HepG2 (cell line): ENCODE results near the gene ABHD1. TPM values are rescaled to one million over a fixed set of nuclear protein-coding genes. Genes with fewer than 3 reads are reported as not detected.

Experiments used
- ATF1 ChIP-seq: IDR thresholded peaks from 2 replicates; pipeline ENCODE4 v1.6.1; 2016; ENCODE audit warnings: mild to moderate bottlenecking, control low read depth
- ATF7 ChIP-seq, 2 experiments: fragments of 450-650 bp in 1 of 2; sonication (generic) in 1 of 2; formaldehyde crosslinking in 1 of 2; IDR thresholded peaks; 2 replicates each; pipeline versions ENCODE4 v1.4.0 to v1.6.1; 2016 to 2020; ENCODE audit warnings: antibody characterized with exemption in 1 of 2, mild to moderate bottlenecking in 1 of 2, missing genetic modification reagents in 1 of 2
- HHEX ChIP-seq: IDR thresholded peaks from 2 replicates; pipeline ENCODE4 v1.6.1; 2016; ENCODE audit warnings: control low read depth
- KDM4B ChIP-seq: sonication (generic); formaldehyde crosslinking; IDR thresholded peaks from 2 replicates; pipeline ENCODE4 v1.4.0; 2020; ENCODE audit warnings: missing genetic modification reagents
- KDM6A ChIP-seq: IDR thresholded peaks from 2 replicates; pipeline ENCODE4 v1.6.1; 2016; ENCODE audit warnings: low read depth
- MAF1 ChIP-seq: sonication (generic); formaldehyde crosslinking; IDR thresholded peaks from 2 replicates; pipeline ENCODE4 v1.5.0; 2020; ENCODE audit warnings: missing genetic modification reagents, borderline replicate concordance
- MTA3 ChIP-seq: sonication (generic); formaldehyde crosslinking; IDR thresholded peaks from 2 replicates; pipeline ENCODE4 v1.4.0; 2020; ENCODE audit warnings: missing genetic modification reagents
- NBN ChIP-seq: fragments of 450-650 bp; conservative IDR thresholded peaks from 2 replicates; pipeline ENCODE4 v1.6.1; 2017
- NFIB ChIP-seq: sonication (generic); formaldehyde crosslinking; IDR thresholded peaks from 2 replicates; pipeline ENCODE4 v1.9.0; 2021; ENCODE audit warnings: missing genetic modification reagents, mild to moderate bottlenecking, borderline replicate concordance
- NR2C2 ChIP-seq: sonication (generic); formaldehyde crosslinking; IDR thresholded peaks from 2 replicates; pipeline ENCODE4 v1.4.0; 2020; ENCODE audit warnings: missing genetic modification reagents, mild to moderate bottlenecking, moderate library complexity, borderline replicate concordance
- POGZ ChIP-seq: sonication (generic); formaldehyde crosslinking; IDR thresholded peaks from 2 replicates; pipeline ENCODE4 v1.4.0; 2020; ENCODE audit warnings: mild to moderate bottlenecking, missing genetic modification reagents
- RBFOX2 ChIP-seq: fragments of 200-400 bp; formaldehyde crosslinking; IDR thresholded peaks from 2 replicates; pipeline ENCODE4 v1.6.1; 2017; ENCODE audit warnings: low read depth, mild to moderate bottlenecking, low read length
- RXRA ChIP-seq: sonication (generic); formaldehyde crosslinking; IDR thresholded peaks from 2 replicates; pipeline ENCODE4 v1.5.1; 2020; ENCODE audit warnings: missing genetic modification reagents
- SIX4 ChIP-seq: sonication (generic); formaldehyde crosslinking; IDR thresholded peaks from 2 replicates; pipeline ENCODE4 v1.4.0; 2020; ENCODE audit warnings: missing genetic modification reagents
- SNAI1 ChIP-seq: sonication (generic); formaldehyde crosslinking; IDR thresholded peaks from 2 replicates; pipeline ENCODE4 v1.5.0; 2020; ENCODE audit warnings: mild to moderate bottlenecking, missing genetic modification reagents, borderline replicate concordance
- THAP9 ChIP-seq: sonication (generic); formaldehyde crosslinking; IDR thresholded peaks from 2 replicates; pipeline ENCODE4; 2020; ENCODE audit warnings: missing genetic modification reagents, mild to moderate bottlenecking, borderline replicate concordance
- ZFP36L1 ChIP-seq: sonication (generic); formaldehyde crosslinking; IDR thresholded peaks from 2 replicates; pipeline ENCODE4 v1.8.0; 2022; ENCODE audit warnings: mild to moderate bottlenecking, missing genetic modification reagents, moderate library complexity
- ZFP90 ChIP-seq: sonication (generic); formaldehyde crosslinking; IDR thresholded peaks from 2 replicates; pipeline ENCODE4 v1.8.0; 2022; ENCODE audit warnings: missing genetic modification reagents, mild to moderate bottlenecking, inconsistent platforms, borderline replicate concordance
- ZNF101 ChIP-seq: sonication (generic); formaldehyde crosslinking; IDR thresholded peaks from 2 replicates; pipeline ENCODE4 v1.4.0; 2020; ENCODE audit warnings: mild to moderate bottlenecking, low read depth, missing genetic modification reagents, borderline replicate concordance
- ZNF292 ChIP-seq: sonication (generic); formaldehyde crosslinking; IDR thresholded peaks from 2 replicates; pipeline ENCODE4 v1.8.1; 2022; ENCODE audit warnings: mild to moderate bottlenecking, low read depth, missing genetic modification reagents, borderline replicate concordance
- ZNF572 ChIP-seq: sonication (generic); formaldehyde crosslinking; IDR thresholded peaks from 2 replicates; pipeline ENCODE4 v1.5.1; 2020; ENCODE audit warnings: mild to moderate bottlenecking, missing genetic modification reagents
- ZNF589 ChIP-seq: sonication (generic); formaldehyde crosslinking; conservative IDR thresholded peaks from 2 replicates; pipeline ENCODE4 v1.8.0; 2022; ENCODE audit warnings: mild to moderate bottlenecking, moderate library complexity, missing genetic modification reagents
- ZNF616 ChIP-seq: sonication (generic); formaldehyde crosslinking; IDR thresholded peaks from 2 replicates; pipeline ENCODE4 v1.5.0; 2020; ENCODE audit warnings: low read depth, mild to moderate bottlenecking, missing genetic modification reagents
- polyA plus RNA-seq, 8 experiments: library from polyadenylated mRNA; depleted of rRNA in 3 of 8; stranded (reverse) in 7 of 8; unstranded in 1 of 8; fragments of >200 nt; fragmentation: Illumina TruSeq in 4 of 8; extraction: Trizol in 4 of 8; gene quantifications; 2 replicates each; pipeline versions ENCODE4 v1.2.1 to v1.2.3, GENCODE V29; 2011 to 2016; ENCODE audit warnings: low read depth in 4 of 8, missing spikeins in 1 of 8, mixed read lengths in 1 of 8; ENCODE audit not compliant: insufficient read depth in 1 of 8
- total RNA-seq, 5 experiments: library from RNA; depleted of rRNA; stranded (reverse); fragments of >200 nt; fragmentation: Illumina TruSeq; extraction: Trizol; gene quantifications; 2 replicates each; pipeline ENCODE4 v1.2.3, GENCODE V29; 2016; ENCODE audit warnings: low read depth in 1 of 5
- TF ChIP-seq, protein P1 (sequence below): sonication (generic); formaldehyde crosslinking; IDR thresholded peaks from 2 replicates; pipeline ENCODE4 v1.8.1; 2023; ENCODE audit warnings: missing genetic modification reagents, inconsistent platforms, borderline replicate concordance
- TF ChIP-seq, protein P2 (sequence below): sonication (generic); formaldehyde crosslinking; IDR thresholded peaks from 2 replicates; pipeline ENCODE4 v1.9.0; 2021; ENCODE audit warnings: missing genetic modification reagents, borderline replicate concordance

ABHD1 gene
- total and polyA plus RNA-seq, 2 of the 13 experiments (the other 11 are each of a cell fraction or from before 2014, with no cell fraction given) = 0.04 to 0.81 TPM

- TF ChIP-seq NR2C2 (CRISPR knock-in tag) (peak; percentile 56; the same call in 1 of the 2 replicates), SNAI1 (CRISPR knock-in tag) (no peak), ZNF101 (CRISPR knock-in tag) (peak; percentile 59; the same call in 1 of the 2 replicates), MAF1 (CRISPR knock-in tag) (no peak), ZFP36L1 (CRISPR knock-in tag) (no peak; the same call in none of the 2 replicates), KDM4B (CRISPR knock-in tag) (no peak), ZNF572 (CRISPR knock-in tag) (0 out of 2 replicates have a peak, but pooled peaks have one; percentile 48), ATF7 (IDR thresholded peaks at IDR 0.05) (no peak), ATF7 (CRISPR knock-in tag; IDR thresholded peaks at IDR 0.05) (no peak), KDM6A (CRISPR knock-in tag) (no peak), HHEX (CRISPR knock-in tag) (no peak), ZNF292 (CRISPR knock-in tag) (no peak), ZNF589 (CRISPR knock-in tag) (peak; percentile 88), ATF1 (no peak), NBN (no peak), NFIB (CRISPR knock-in tag) (no peak), MTA3 (CRISPR knock-in tag) (no peak), RXRA (peak; percentile 15), RBFOX2 (peak; percentile 80), ZFP90 (CRISPR knock-in tag) (peak; percentile 49; the same call in 1 of the 2 replicates), THAP9 (CRISPR knock-in tag) (no peak), SIX4 (CRISPR knock-in tag) (no peak), ZNF616 (CRISPR knock-in tag) (no peak), POGZ (CRISPR knock-in tag) (no peak)
- TF ChIP-seq, protein P1, sequence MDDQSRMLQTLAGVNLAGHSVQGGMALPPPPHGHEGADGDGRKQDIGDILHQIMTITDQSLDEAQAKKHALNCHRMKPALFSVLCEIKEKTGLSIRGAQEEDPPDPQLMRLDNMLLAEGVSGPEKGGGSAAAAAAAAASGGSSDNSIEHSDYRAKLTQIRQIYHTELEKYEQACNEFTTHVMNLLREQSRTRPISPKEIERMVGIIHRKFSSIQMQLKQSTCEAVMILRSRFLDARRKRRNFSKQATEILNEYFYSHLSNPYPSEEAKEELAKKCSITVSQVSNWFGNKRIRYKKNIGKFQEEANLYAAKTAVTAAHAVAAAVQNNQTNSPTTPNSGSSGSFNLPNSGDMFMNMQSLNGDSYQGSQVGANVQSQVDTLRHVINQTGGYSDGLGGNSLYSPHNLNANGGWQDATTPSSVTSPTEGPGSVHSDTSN = no peak
- TF ChIP-seq, protein P2, sequence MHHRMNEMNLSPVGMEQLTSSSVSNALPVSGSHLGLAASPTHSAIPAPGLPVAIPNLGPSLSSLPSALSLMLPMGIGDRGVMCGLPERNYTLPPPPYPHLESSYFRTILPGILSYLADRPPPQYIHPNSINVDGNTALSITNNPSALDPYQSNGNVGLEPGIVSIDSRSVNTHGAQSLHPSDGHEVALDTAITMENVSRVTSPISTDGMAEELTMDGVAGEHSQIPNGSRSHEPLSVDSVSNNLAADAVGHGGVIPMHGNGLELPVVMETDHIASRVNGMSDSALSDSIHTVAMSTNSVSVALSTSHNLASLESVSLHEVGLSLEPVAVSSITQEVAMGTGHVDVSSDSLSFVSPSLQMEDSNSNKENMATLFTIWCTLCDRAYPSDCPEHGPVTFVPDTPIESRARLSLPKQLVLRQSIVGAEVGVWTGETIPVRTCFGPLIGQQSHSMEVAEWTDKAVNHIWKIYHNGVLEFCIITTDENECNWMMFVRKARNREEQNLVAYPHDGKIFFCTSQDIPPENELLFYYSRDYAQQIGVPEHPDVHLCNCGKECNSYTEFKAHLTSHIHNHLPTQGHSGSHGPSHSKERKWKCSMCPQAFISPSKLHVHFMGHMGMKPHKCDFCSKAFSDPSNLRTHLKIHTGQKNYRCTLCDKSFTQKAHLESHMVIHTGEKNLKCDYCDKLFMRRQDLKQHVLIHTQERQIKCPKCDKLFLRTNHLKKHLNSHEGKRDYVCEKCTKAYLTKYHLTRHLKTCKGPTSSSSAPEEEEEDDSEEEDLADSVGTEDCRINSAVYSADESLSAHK (CRISPR knock-in tag) = no peak
Measured at GRCh38 chr2:27086090-27086723, 37.4 kb upstream of the ABHD1 start (continued).
